Measurements from ENCODE around the gene PXMP4. TPM values are rescaled to one million over a fixed set of nuclear protein-coding genes. Genes with fewer than 3 reads are reported as not detected.
"Not testable (repeated sequence)": the region's sequence is repeated elsewhere in the genome, so short reads cannot be mapped to it uniquely, and the experiment has no call there.

PXMP4 gene, protein sequence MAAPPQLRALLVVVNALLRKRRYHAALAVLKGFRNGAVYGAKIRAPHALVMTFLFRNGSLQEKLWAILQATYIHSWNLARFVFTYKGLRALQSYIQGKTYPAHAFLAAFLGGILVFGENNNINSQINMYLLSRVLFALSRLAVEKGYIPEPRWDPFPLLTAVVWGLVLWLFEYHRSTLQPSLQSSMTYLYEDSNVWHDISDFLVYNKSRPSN
- 1 to 10 TPM in 7 of 8 experiments, under 1 TPM in 1; 0.54 to 6.7 (median 2.3) TPM for total RNA-seq

DNA sequence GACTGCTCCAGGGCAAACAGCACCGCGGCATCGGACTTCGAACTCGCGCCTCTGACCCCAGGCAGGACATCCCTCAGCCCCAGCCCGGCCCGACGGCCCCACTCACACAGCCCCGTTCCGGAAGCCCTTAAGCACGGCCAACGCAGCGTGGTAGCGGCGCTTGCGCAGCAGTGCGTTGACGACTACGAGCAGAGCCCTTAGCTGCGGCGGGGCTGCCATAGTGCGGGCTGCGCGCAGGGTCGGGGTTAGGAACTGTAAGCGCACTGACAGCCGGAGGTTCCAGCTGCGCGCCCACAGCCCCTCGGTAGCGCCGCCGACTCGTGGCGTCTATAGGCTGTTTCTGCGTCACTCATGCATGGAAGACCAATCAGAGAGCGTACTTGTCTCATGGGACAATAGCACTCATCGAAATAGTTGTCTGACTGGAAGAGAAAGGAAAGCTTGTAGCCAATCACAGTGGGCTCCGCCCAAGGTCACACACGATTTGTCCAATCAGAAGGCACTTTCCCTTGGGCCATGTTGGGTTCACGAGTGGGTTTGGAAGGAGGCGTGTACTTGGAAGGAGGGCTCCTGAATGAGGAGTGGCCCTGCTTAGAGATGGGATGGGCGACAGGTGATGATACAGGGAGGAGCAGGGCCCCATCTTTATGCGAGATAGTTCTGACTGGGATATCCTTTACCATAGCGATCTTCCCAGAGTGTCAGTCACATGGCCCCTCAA, at the start of gene PXMP4:
TSS of gene PXMP4 (minus strand) at position 322 of the 721 bp plus-strand sequence. CDS start at position 219, 103 bp downstream.
- Histone ChIP-seq H3K4me1 (replicated peaks in 1 of 2) (peaks cover 0 to 3% of the 10 kb centered on the region in 2 donors), H3K27ac (peak within 1 kb of the TSS in 1 of 2 donors; percentile 22), H3K4me3 (peak within 1 kb of the TSS; percentile 32 to 47 (median 37))
- peak; percentile 95 to 99 (median 98) for ATAC-seq (replicated peaks in 6 of 8)
- in situ Hi-C loops (cut with MboI; ENCODE audit: low pct_unique_long_range_greater_than_20kb in 2 of 9, low sequenced_read_pairs in 9 of 9, unreplicated experiment in 9 of 9): no loop called here
- WGBS, 10 experiments: 0 to 60% (median 30%) methylated on average over 1 to 13 of the region's 46 CpGs; no CpG with 5 or more reads in 4 of the 10 experiments

DNA sequence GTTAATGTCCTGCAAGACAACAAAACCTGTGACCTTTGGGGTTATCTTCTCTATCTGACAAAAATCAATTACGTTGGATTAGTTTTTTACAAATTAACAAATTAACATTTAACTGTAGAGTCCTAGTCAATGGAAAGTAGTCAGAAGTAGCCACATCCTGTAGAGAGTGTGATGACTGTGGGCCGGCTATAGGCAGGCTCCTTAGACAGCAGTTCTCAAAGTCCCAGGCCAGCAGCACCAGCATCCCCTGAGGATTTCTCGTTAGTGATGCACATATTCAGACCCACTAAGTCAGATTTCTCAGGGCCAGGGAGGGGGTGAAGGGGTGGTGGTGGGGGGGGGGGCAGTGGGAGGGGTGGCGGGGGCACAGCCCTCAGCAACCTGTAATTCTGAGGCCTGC, 48.9 kb upstream of the PXMP4 start:
- Histone ChIP-seq H3K4me1 (replicated peaks in 1 of 2) (no peaks in the 10 kb centered on the region), H3K27ac (no peak overlapping the region), H3K4me3 (no peak overlapping the region)
- ATAC-seq (replicated peaks in 6 of 8): peak in 3 of 8 experiments; percentile 58 to 96 (median 80)
- 16 to 88% (median 62%) methylated on average over 1 to 2 of the region's 4 CpGs; no CpG with 5 or more reads in 2 of the 10 experiments for WGBS, 10 experiments
- in situ Hi-C loops (cut with MboI; ENCODE audit: low pct_unique_long_range_greater_than_20kb in 2 of 9, low sequenced_read_pairs in 9 of 9, unreplicated experiment in 9 of 9): no loop called here

DNA sequence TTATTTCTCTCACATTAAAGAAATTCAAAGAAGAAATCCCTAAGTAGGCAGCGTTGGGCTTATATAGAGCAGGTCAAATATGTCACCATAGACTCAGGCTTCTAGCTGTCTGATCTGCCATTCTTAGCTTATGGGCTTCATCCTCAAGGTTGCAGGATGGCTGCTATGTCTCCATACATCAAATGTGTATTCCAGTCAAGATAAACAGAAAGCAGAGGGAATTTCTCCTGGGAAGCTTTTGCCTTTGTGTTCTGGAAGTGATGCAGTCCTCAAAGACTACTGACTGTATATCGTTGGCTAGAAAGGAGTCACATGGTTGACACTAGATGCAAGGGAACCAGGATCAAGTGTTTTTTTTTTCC, 47.6 kb upstream of the PXMP4 start:
- WGBS, 10 experiments: 83 to 100% (median 100%) methylated on average over 1 to 2 of the region's 2 CpGs; no CpG with 5 or more reads in 4 of the 10 experiments
- no peak overlapping the region for H3K27ac ChIP-seq
- in situ Hi-C loops (cut with MboI; ENCODE audit: low pct_unique_long_range_greater_than_20kb in 2 of 9, low sequenced_read_pairs in 9 of 9, unreplicated experiment in 9 of 9): no loop called here

DNA sequence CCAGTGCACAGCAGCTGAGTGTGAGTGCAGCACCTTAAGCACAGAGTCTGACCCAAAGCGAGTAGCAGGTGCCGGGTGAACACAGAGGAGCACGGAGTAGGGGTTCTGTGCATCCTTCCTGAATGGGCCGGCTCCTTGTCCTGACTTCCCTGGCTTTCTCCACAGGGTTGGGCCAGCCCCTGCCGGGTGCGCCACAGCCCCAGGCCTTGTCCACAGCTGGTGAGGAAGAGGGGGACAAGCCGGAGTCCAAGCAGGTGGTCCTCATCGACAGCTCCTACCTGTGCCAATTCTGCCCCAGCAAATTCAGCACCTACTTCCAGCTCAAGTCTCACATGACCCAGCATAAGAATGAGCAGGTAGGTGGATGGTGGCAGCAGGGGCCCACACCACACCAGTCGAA, 46.6 kb upstream of the PXMP4 start:
- ATAC-seq (replicated peaks in 6 of 8): no peak
- Histone ChIP-seq H3K4me3 (no peak overlapping the region), H3K27ac (no peak overlapping the region), H3K4me1 (replicated peaks in 1 of 2) (no peaks in the 10 kb centered on the region)
- in situ Hi-C loops (cut with MboI; ENCODE audit: low pct_unique_long_range_greater_than_20kb in 2 of 9, low sequenced_read_pairs in 9 of 9, unreplicated experiment in 9 of 9): no loop called here
- 80 to 100% (median 96%) methylated on average over 1 to 8 of the region's 9 CpGs; no CpG with 5 or more reads in 6 of the 10 experiments for WGBS, 10 experiments

More for the DNA sequence above, 47.6 kb upstream of the PXMP4 start:
- Histone ChIP-seq H3K4me1 (replicated peaks in 1 of 2) (no peaks in the 10 kb centered on the region), H3K4me3 (no peak overlapping the region)
- ATAC-seq (replicated peaks in 6 of 8): no peak

DNA sequence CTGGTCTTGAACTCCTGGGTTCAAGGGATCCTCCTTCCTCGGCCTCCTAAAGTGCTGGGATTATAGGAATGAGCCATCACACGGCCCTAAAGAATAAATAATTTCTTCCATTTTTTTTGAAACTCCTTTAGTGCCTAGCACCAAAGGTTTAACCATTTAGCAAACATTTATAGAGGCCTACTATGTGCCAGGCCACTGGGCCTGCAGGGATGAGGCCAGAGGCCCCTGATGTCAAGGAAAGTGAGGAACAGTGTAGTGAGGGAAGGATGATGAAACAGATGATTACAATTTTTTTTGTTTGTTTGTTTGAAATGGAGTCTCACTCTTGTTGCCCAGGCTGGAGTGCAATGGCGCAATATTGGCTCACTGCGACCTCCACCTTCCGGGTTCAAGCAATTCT, 45.5 kb upstream of the PXMP4 start:
- ATAC-seq (replicated peaks in 6 of 8): no peak
- Histone ChIP-seq H3K4me1 (replicated peaks in 1 of 2) (no peaks in the 10 kb centered on the region), H3K27ac (no peak overlapping the region), H3K4me3 (no peak overlapping the region)
- 74 to 100% (median 95%) methylated on average over 1 to 5 of the region's 5 CpGs; no CpG with 5 or more reads in 2 of the 10 experiments for WGBS, 10 experiments
- in situ Hi-C loops (cut with MboI; ENCODE audit: low pct_unique_long_range_greater_than_20kb in 2 of 9, low sequenced_read_pairs in 9 of 9, unreplicated experiment in 9 of 9): no loop called here

DNA sequence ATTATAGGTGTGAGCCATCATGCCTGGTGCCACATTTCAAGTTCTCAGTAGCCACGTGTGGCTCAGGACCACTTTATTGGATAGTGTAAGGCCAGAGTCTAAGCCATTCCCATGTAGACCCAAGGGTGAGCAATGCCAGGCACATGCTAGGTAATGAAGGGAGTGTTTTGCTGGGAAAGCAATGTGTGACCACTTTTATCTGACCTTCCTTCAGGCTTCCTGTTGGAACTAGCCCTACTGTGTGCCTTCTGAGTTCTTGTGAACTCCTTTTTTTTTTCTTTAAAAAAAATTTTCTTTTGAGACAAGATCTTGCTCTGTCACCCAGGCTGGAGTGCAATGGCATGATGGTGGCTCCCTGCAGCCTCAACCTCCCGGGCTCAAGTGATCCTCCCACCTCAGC, 45.0 kb upstream of the PXMP4 start:
- Histone ChIP-seq H3K4me3 (no peak overlapping the region), H3K4me1 (replicated peaks in 1 of 2) (no peaks in the 10 kb centered on the region), H3K27ac (no peak overlapping the region)
- in situ Hi-C loops (cut with MboI; ENCODE audit: low pct_unique_long_range_greater_than_20kb in 2 of 9, low sequenced_read_pairs in 9 of 9, unreplicated experiment in 9 of 9): no loop called here
- no peak for ATAC-seq (replicated peaks in 6 of 8)
- WGBS, 10 experiments: 0 to 100% (median 96%) methylated on average over 1 to 2 of the region's 2 CpGs; no CpG with 5 or more reads in 4 of the 10 experiments

DNA sequence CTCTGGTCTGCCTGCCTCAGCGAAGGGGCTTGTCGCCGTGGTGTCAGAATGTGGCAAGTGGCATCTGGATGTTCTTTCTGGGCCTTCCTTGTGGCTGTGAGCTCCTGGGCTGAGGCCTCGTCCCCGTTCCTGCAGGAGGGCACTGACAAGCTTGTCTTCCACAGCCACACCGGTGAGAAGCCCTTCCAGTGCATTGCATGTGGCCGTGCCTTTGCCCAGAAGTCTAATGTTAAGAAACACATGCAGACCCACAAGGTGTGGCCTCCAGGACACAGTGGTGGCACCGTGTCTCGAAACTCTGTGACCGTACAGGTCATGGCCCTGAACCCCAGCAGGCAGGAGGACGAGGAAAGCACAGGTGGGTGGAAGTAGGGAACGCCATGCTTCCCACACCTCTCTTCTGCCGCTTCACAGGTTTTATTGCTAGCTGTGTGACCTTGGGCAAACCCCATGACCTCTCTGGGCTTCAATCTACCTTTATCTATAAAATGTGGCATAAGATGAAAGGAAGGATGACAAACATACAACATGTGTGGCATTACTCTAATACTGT, 41.7 kb upstream of the PXMP4 start:
- H3K4me3 ChIP-seq: no peak overlapping the region
- in situ Hi-C loops (cut with MboI; ENCODE audit: low pct_unique_long_range_greater_than_20kb in 2 of 9, low sequenced_read_pairs in 9 of 9, unreplicated experiment in 9 of 9): no loop called here
- no peak overlapping the region for H3K27ac ChIP-seq
- 96 to 100% methylated on average over 2 to 5 of the region's 13 CpGs; no CpG with 5 or more reads in 8 of the 10 experiments for WGBS, 10 experiments
- ATAC-seq (replicated peaks in 6 of 8): no peak
- no peaks in the 10 kb centered on the region for H3K4me1 ChIP-seq (replicated peaks in 1 of 2)

DNA sequence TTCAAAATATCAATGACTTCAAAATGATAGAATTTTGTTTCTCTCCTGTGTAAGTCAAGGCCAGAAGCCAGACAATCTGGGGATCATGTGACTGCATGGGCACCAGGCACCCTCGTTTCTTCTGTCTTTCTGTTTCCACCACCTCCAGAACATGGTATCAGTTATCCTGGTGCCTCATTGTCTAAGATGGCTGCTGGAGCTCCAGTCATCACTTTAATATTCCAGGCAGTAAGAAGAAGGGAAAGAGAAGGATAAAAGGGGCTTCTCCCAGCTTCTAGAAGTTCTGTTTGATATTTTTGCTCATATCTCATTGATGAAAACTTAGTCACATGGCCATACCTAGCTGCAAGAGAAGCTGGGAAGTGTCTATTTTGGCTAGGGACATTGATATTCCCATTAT, 37.3 kb upstream of the PXMP4 start:
- 43 to 67% (median 67%) methylated on average over 1 of the region's 1 CpG; no CpG with 5 or more reads in 7 of the 10 experiments for WGBS, 10 experiments
- in situ Hi-C loops (cut with MboI; ENCODE audit: low pct_unique_long_range_greater_than_20kb in 2 of 9, low sequenced_read_pairs in 9 of 9, unreplicated experiment in 9 of 9): no loop called here
- Histone ChIP-seq H3K4me1 (replicated peaks in 1 of 2) (no peaks in the 10 kb centered on the region), H3K27ac (no peak overlapping the region), H3K4me3 (no peak overlapping the region)
- ATAC-seq (replicated peaks in 6 of 8): no peak

DNA sequence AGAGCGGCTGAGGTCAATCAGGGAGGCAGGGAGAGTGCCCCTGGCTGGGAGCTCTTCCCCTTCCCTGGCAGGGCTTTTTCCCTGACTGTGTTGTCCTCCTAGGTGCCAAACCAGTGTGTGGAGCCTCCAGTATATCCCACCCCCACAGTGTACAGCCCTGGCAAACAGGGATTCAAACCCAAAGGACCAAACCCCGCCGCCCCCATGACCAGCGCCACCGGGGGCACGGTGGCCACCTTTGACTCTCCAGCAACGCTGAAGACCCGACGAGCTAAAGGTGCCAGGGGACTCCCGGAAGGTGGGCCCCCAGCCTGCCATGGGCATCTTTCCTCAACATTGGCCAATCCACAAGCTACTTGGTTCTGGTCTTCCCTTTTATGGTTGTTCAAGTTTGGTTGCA, 36.9 kb upstream of the PXMP4 start:
- in situ Hi-C loops (cut with MboI; ENCODE audit: low pct_unique_long_range_greater_than_20kb in 2 of 9, low sequenced_read_pairs in 9 of 9, unreplicated experiment in 9 of 9): no loop called here
- 88 to 100% (median 95%) methylated on average over 1 to 8 of the region's 10 CpGs; no CpG with 5 or more reads in 6 of the 10 experiments for WGBS, 10 experiments
- Histone ChIP-seq H3K27ac (no peak overlapping the region), H3K4me1 (replicated peaks in 1 of 2) (no peaks in the 10 kb centered on the region), H3K4me3 (no peak overlapping the region)
- no peak for ATAC-seq (replicated peaks in 6 of 8)

DNA sequence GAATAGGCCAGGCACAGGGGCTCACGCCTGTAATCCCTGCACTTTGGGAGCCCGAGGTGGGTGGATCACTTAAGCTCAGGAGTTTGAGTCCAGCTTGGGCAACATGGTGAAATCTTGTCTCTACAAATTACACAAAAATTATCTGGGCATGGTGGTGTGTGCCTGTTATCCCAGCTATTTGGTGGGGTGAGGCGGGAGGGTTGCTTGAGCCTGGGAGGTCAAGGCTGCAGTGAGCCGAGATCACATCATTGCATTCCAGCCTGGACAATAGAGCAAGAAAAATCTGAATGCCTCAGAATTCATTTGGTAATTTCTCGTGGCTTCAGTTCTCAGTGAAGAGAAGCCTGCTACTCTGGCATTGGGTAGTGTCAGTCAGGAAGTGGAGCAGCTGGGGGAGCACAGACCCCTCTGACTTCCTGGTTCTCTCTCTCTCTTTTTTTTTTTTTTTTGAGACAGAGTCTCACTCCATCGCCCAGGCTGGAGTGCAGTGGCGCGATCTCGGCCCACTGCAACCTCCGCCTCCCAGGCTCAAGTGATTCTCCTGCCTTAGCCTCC, 35.9 kb upstream of the PXMP4 start:
- ATAC-seq (replicated peaks in 6 of 8): peak in 3 of 8 experiments; percentile 47 to 73 (median 70)
- H3K4me3 ChIP-seq; in situ Hi-C loops (cut with MboI; ENCODE audit: low pct_unique_long_range_greater_than_20kb in 2 of 9, low sequenced_read_pairs in 9 of 9, unreplicated experiment in 9 of 9); H3K4me1 ChIP-seq (replicated peaks in 1 of 2): not testable (repeated sequence)
- 36 to 100% (median 76%) methylated on average over 1 to 3 of the region's 10 CpGs; no CpG with 5 or more reads in 4 of the 10 experiments for WGBS, 10 experiments
- peak overlapping the region in 1 of 2 donors; percentile 2 for H3K27ac ChIP-seq

DNA sequence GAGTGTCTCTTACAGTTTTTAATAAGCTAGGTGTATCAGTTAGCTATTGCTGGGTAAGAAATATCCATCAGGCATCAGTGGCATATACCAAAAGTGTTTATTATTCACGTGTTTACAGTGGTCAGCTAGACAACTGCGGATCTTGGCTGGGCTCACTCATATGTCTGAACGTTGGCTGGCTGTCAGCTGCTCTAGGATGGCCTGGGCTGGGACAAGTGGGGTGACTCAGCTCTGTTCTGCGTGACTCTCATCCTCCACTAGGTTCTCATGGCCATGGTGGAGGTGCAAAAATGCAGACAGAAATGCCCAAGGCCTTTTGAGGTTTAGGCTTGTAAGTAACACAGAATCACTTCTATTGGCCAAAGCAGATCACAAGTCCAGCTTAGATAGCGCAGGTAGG, 33.7 kb upstream of the PXMP4 start:
- ATAC-seq (replicated peaks in 6 of 8): no peak
- in situ Hi-C loops (cut with MboI; ENCODE audit: low pct_unique_long_range_greater_than_20kb in 2 of 9, low sequenced_read_pairs in 9 of 9, unreplicated experiment in 9 of 9): no loop called here
- 80 to 100% (median 100%) methylated on average over 1 to 5 of the region's 5 CpGs; no CpG with 5 or more reads in 3 of the 10 experiments for WGBS, 10 experiments

DNA sequence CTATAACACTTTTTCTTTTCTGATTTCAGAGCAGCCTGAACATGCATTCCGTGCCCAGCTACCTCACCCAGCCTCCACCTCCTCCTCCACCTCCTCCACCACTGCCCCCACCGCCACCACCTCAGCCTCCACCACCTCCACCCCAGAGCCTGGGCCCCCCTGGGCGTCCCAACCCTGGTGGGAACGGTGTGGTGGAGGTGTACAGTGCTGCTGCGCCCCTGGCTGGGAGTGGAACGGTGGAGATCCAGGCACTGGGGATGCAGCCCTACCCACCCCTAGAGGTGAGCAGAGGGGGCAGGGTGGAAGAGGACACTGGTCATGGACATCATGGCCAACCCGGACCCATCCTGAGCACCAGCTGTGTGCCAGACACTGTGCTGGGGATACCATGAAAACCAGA, 33.0 kb upstream of the PXMP4 start:
- ATAC-seq (replicated peaks in 6 of 8): no peak
- Histone ChIP-seq H3K4me1 (replicated peaks in 1 of 2) (no peaks in the 10 kb centered on the region), H3K27ac (no peak overlapping the region), H3K4me3 (no peak overlapping the region)
- in situ Hi-C loops (cut with MboI; ENCODE audit: low pct_unique_long_range_greater_than_20kb in 2 of 9, low sequenced_read_pairs in 9 of 9, unreplicated experiment in 9 of 9): no loop called here
- WGBS, 10 experiments: 100% methylated on average over 1 of the region's 7 CpGs; no CpG with 5 or more reads in 8 of the 10 experiments

More for the DNA sequence above, 33.7 kb upstream of the PXMP4 start:
- no peaks in the 10 kb centered on the region for H3K4me1 ChIP-seq (replicated peaks in 1 of 2)
- H3K27ac ChIP-seq: no peak overlapping the region
- no peak overlapping the region for H3K4me3 ChIP-seq

DNA sequence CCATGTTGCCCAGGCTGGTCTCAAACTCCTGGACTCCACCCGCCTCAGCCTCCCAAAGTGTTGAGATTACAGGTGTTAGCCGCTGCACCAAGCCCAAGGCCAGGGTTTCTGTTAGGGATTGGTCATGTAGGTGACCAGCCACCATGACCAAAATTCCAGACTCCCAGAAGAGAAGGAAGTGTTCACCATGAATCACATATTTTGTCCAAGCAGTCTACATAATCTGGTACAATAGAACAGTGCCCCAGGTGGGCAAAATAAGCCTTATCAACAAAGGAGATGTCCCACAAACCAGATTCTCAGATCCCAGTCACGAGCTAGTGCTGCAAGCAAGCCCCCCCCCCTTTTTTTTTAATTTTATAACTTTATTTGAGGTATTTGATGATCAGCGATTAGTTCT, 31.7 kb upstream of the PXMP4 start:
- 84 to 100% (median 90%) methylated on average over 1 to 4 of the region's 4 CpGs; no CpG with 5 or more reads in 2 of the 10 experiments for WGBS, 10 experiments
- Histone ChIP-seq H3K4me3 (no peak overlapping the region), H3K27ac (no peak overlapping the region), H3K4me1 (replicated peaks in 1 of 2) (no peaks in the 10 kb centered on the region)
- in situ Hi-C loops (cut with MboI; ENCODE audit: low pct_unique_long_range_greater_than_20kb in 2 of 9, low sequenced_read_pairs in 9 of 9, unreplicated experiment in 9 of 9): no loop called here
- ATAC-seq (replicated peaks in 6 of 8): no peak

Data from motor neuron (in vitro differentiated cells).